PC-9 (cell line): Measurements from ENCODE around the gene ID4.

Experiments
- CTCF ChIP-seq: fragments of 200-600 bp; sonication (generic); conservative IDR thresholded peaks from 2 replicates; pipeline ENCODE4 v1.6.1; 2017; ENCODE audit warnings: mixed run types, antibody characterized with exemption, mild to moderate bottlenecking, moderate library complexity
- EZH2 ChIP-seq: fragments of 200-600 bp; sonication (generic); IDR thresholded peaks from 2 replicates; pipeline ENCODE4 v1.8.0; 2017; ENCODE audit warnings: antibody characterized with exemption, low read depth

GRCh38 chr6:19879663-19880062 lies 42.5 kb downstream of the ID4 start:
- TF ChIP-seq CTCF (no peak), EZH2 (no peak)
